H1 (cell line): ENCODE results near the gene GRAP. TPM values are rescaled to one million over a fixed set of nuclear protein-coding genes. Genes with fewer than 3 reads are reported as not detected.

ENCODE experiments used
- ASH2L ChIP-seq: fragments of 200-600, 300-600 bp; sonication (generic); IDR thresholded peaks from one replicate; pipeline ENCODE4 v1.7.1; 2017; ENCODE audit warnings: low read length
- CHD7 ChIP-seq: fragments of 300-600 bp; sonication (generic); IDR thresholded peaks from 2 replicates; pipeline ENCODE4 v1.7.1; 2012; ENCODE audit warnings: low read length, moderate library complexity, mild to moderate bottlenecking, inconsistent platforms; ENCODE audit not compliant: insufficient replicate concordance
- CTCF ChIP-seq, 3 experiments: IDR thresholded peaks; 1 replicate in 2 of 3; 2 replicates in 1 of 3; pipeline versions ENCODE4 v1.5.1 to v1.6.1; 2011; ENCODE audit warnings: low read length in 3 of 3, mild to moderate bottlenecking in 3 of 3, inconsistent platforms in 2 of 3, low read depth in 1 of 3, moderate library complexity in 1 of 3; ENCODE audit not compliant: insufficient read depth in 1 of 3; ENCODE audit errors: control extremely low read depth in 1 of 3
- GABPA ChIP-seq: IDR thresholded peaks from 2 replicates; pipeline ENCODE4 v1.6.1; 2011; ENCODE audit warnings: mild to moderate bottlenecking, low read length, moderate library complexity, borderline replicate concordance; ENCODE audit not compliant: insufficient read depth
- GTF2F1 ChIP-seq: IDR thresholded peaks from 2 replicates; pipeline ENCODE4 v1.6.1; 2012; ENCODE audit warnings: low read depth, low read length, improper control_type of control experiment, borderline replicate concordance
- NANOG ChIP-seq: IDR thresholded peaks from 2 replicates; pipeline ENCODE4 v1.6.1; 2011; ENCODE audit warnings: low read length, low read depth, mild to moderate bottlenecking, inconsistent platforms; ENCODE audit not compliant: insufficient read depth, poor library complexity, severe bottlenecking
- RBBP5 ChIP-seq: IDR thresholded peaks from 2 replicates; pipeline ENCODE4 v1.7.1; 2012; ENCODE audit warnings: low read depth, mild to moderate bottlenecking, inconsistent platforms, low read length, moderate library complexity, borderline replicate concordance
- polyA plus RNA-seq, 7 experiments: library from polyadenylated mRNA; depleted of rRNA in 3 of 7; stranded (reverse) in 5 of 7; unstranded in 2 of 7; fragments of >200 nt in 5 of 7; fragments of 200-250 nt in 2 of 7; gene quantifications; 1 replicate in 5 of 7; 2 replicates in 1 of 7; 4 replicates in 1 of 7; pipeline versions ENCODE4 v1.2.1 to v1.2.3, GENCODE V29; 2011 to 2013; ENCODE audit warnings: missing spikeins in 2 of 7, mixed read lengths in 2 of 7
- total RNA-seq: library from RNA; stranded (reverse); fragmentation: NEBNext Ultra II Directional; extraction: Animal tissue kit (Norgen Biotek cat#: 25700); gene quantifications from 2 replicates; pipeline ENCODE4 v1.2.1, GENCODE V29; 2021

Gene GRAP
- total and polyA plus RNA-seq, 2 of the 8 experiments (the other 6 are each of a cell fraction or from before 2014, with no cell fraction given): 0.18 to 0.24 TPM

GRCh38 chr17:19004421-19005136 is 42.2 kb downstream of the GRAP start, which contains the start of gene FAM83G (continued):
- TF ChIP-seq CHD7: no peak
- TF ChIP-seq CTCF (IDR thresholded peaks at IDR 0.05; ENCODE audit: control extremely low read depth in 1 of 3, insufficient read depth in 1 of 3, low read depth in 1 of 3, low read length in 3 of 3): no peak
- no peak for TF ChIP-seq ASH2L
- TF ChIP-seq GTF2F1: no peak
- no peak for TF ChIP-seq RBBP5
- no peak; the same call in 1 of the 2 replicates for TF ChIP-seq GABPA
- no peak for TF ChIP-seq NANOG
